ENCODE data around the gene U2AF2.
A peak's percentile ranks its signal among the peaks of the same experiment; 100 is the strongest.

The U2AF2 gene

DNA sequence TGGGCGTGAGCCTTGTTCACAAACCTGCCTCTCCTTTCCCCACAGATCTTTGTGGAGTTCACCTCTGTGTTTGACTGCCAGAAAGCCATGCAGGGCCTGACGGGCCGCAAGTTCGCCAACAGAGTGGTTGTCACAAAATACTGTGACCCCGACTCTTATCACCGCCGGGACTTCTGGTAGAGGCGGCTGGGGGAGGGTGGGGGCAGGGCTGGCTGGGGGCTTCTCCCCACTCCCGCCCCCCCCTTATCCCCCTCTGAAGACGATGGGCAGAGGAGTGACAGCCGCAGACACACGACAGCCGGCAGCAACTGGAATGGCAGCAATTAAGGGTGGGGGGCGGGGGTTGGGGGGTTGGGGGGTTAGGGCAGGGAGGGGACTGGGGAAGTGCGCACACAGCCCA is 19.1 kb downstream of the U2AF2 start:
- TF ChIP-seq, protein P1, sequence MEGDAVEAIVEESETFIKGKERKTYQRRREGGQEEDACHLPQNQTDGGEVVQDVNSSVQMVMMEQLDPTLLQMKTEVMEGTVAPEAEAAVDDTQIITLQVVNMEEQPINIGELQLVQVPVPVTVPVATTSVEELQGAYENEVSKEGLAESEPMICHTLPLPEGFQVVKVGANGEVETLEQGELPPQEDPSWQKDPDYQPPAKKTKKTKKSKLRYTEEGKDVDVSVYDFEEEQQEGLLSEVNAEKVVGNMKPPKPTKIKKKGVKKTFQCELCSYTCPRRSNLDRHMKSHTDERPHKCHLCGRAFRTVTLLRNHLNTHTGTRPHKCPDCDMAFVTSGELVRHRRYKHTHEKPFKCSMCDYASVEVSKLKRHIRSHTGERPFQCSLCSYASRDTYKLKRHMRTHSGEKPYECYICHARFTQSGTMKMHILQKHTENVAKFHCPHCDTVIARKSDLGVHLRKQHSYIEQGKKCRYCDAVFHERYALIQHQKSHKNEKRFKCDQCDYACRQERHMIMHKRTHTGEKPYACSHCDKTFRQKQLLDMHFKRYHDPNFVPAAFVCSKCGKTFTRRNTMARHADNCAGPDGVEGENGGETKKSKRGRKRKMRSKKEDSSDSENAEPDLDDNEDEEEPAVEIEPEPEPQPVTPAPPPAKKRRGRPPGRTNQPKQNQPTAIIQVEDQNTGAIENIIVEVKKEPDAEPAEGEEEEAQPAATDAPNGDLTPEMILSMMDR (IDR thresholded peaks at IDR 0.05; ENCODE audit: low read depth, low read length): no peak
- DNase-seq (ENCODE audit: extremely low read depth, low read depth): no peak

- TF ChIP-seq, protein P1 (IDR thresholded peaks at IDR 0.05; ENCODE audit: low read depth, low read length): no peak
- DNase-seq (ENCODE audit: extremely low read depth, low read depth): no peak
These were observed 19.6 kb downstream of the U2AF2 start for GRCh38 chr19:55674459-55674840.

DNA sequence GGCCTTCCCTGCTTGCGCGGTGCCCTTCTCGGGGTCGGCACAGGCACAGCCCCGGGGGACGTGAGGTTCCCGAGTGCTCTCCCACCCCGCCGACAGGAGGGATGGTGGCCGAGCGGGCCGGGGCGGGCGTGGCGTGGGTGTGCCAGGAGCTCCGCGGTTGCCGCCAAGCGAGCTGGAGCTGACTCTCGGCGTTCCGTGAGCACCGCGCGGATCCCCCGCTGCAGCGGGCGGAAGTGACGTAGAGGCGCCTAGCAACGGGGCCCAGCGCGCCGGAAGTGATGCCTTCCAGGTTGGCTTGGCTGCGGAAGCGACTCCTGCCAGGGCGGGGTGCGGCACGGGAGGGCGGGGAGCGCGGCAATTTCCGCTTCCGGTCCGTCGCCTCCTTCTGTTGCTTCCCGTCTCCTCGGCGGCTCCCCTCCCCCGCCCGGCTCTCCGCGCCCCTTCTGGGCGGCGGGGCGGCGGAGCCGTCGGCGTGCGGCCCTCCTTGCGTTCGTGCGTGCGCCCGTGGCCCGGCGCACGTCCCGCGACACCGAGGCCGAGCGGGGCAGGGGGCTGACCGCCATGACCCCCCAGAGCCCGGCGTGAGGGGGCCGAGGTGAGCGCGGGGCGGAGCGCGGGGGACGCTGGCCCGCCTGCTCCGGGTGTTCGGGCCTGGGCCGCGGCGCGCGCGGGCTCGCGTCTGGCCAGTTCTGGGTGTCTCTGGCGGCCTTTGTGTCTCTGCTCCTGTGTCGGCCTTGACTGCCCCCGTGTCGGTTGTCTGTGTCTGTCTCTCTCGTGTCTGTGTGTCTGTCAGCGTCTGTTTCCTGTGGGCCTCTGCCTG is 20.2 kb downstream of the U2AF2 start, which contains the start of gene EPN1:
Gene EPN1, plus strand, starts transcription at position 386 of the 820 bp plus-strand sequence. CDS start 3,402 bp downstream, outside the sequence.
- DNase-seq (ENCODE audit: extremely low read depth, low read depth): peak; percentile 90
- TF ChIP-seq, protein P1 (IDR thresholded peaks at IDR 0.05; ENCODE audit: low read depth, low read length): no peak

- TF ChIP-seq, protein P1 (IDR thresholded peaks at IDR 0.05; ENCODE audit: low read depth, low read length): no peak
- no peak for DNase-seq (ENCODE audit: extremely low read depth, low read depth)
These were observed 21.0 kb downstream of the U2AF2 start for GRCh38 chr19:55675661-55676354.

- no peak for DNase-seq (ENCODE audit: extremely low read depth, low read depth)
These were observed 21.5 kb downstream of the U2AF2 start for GRCh38 chr19:55676383-55676782.

DNA sequence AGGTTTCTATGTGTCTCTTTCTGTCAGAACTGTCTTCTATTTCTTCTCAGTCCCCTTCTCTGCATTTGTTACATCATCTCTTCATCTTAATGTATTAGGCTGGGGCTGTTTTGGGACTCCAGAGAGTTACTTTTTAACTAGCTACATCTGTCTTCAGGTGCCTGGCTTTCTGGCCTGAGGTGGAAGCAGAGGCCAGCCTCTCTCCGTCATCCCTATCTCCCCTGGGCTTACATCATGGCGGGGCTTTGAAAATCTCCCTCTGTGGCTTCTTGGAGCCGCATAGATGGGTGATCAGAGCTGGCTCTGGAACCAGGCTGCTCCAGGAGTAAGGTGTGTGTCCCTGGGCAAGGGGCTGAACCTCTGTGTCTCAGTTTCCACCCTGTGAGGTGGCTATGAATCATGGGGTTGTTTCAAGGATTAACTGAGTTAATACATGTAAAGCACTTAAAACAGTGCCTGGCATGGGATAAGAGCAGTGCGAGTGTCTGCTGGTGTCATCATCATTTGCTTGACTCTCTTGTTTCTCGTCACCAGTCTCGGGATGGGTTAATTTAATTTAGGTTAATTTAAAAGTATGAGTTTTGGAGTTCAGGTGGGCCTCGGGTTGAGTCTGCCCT is 22.2 kb downstream of the U2AF2 start:
- TF ChIP-seq, protein P1 (IDR thresholded peaks at IDR 0.05; ENCODE audit: low read depth, low read length): no peak
- DNase-seq (ENCODE audit: extremely low read depth, low read depth): no peak

More at GRCh38 chr19:55676383-55676782, 21.5 kb downstream of the U2AF2 start:
- TF ChIP-seq, protein P1 (IDR thresholded peaks at IDR 0.05; ENCODE audit: low read depth, low read length): no peak; the same call in 1 of the 2 replicates
